ENCODE data around the gene SLC30A7. TPM values are rescaled to one million over a fixed set of nuclear protein-coding genes. Genes with fewer than 3 reads are reported as not detected.

The SLC30A7 gene
- total RNA-seq, 2 donors from 2014 or later = 10.5 to 13.5 TPM

DNA sequence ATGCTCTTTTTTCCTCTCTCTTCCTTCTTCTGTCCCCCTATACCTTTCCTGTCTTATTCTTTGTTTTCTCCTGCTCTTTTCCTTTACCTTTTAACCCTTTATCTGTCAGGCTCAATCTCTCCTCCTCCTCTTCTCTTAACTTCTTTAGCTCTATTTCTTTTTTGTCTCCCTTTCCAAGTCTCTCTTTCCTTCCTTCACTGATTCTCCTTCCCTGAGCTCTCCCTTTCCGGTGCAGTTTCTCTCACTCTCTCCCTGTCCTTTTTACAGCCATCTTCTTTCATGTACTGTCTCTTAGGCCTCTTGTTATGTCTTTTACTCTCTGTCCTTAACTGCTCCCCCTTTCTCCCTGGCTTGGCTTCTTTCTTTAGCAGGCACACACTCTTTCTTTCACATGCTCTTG is 12.0 kb downstream of the SLC30A7 start:
- no peak overlapping the region for H3K4me3 ChIP-seq
- intact Hi-C loops (cut with DNase I) = no loop called here
- ATAC-seq (no peak), DNase-seq (no peak)
- no peaks in the 10 kb centered on the region for H3K9me3 ChIP-seq
- TF ChIP-seq POLR2A (IDR thresholded peaks at IDR 0.05) = no peak
- TF ChIP-seq, protein P1, sequence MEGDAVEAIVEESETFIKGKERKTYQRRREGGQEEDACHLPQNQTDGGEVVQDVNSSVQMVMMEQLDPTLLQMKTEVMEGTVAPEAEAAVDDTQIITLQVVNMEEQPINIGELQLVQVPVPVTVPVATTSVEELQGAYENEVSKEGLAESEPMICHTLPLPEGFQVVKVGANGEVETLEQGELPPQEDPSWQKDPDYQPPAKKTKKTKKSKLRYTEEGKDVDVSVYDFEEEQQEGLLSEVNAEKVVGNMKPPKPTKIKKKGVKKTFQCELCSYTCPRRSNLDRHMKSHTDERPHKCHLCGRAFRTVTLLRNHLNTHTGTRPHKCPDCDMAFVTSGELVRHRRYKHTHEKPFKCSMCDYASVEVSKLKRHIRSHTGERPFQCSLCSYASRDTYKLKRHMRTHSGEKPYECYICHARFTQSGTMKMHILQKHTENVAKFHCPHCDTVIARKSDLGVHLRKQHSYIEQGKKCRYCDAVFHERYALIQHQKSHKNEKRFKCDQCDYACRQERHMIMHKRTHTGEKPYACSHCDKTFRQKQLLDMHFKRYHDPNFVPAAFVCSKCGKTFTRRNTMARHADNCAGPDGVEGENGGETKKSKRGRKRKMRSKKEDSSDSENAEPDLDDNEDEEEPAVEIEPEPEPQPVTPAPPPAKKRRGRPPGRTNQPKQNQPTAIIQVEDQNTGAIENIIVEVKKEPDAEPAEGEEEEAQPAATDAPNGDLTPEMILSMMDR (IDR thresholded peaks at IDR 0.05) = no peak
- no peaks in the 10 kb centered on the region for H3K4me1 ChIP-seq
- H3K27ac ChIP-seq = no peak overlapping the region
- WGBS, 2 donors = 96 to 100% methylated on average over 1 of the region's 1 CpG
- no peaks in the 10 kb centered on the region for H3K27me3 ChIP-seq
- peaks cover 0 to 22% of the 10 kb centered on the region in 2 donors for H3K36me3 ChIP-seq (replicated peaks in 1 of 2; ENCODE audit: insufficient read depth in 1 of 2, low read depth in 2 of 2)

DNA sequence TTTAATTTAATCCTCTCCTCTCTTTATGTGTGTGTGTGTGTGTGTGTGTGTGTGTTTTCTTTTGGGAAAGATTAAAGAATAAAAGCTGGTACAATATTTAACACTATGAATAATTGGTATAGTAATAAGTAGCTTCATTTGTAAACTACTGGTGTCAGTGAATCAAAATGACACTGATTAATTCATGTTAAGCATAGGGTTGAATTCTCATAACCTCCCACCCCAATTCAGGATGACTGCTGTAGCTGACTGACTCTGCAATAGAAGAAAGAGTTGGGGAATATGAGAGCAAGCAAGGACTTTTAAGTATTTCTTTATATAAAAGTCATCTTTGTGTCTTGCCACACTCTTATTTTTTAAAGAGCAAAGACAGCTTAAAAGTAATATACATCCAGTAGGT is 13.1 kb downstream of the SLC30A7 start:
- Histone ChIP-seq H3K4me3 (no peak overlapping the region), H3K27me3 (no peaks in the 10 kb centered on the region), H3K27ac (no peak overlapping the region), H3K9me3 (no peaks in the 10 kb centered on the region), H3K4me1 (no peaks in the 10 kb centered on the region), H3K36me3 (replicated peaks in 1 of 2; ENCODE audit: insufficient read depth in 1 of 2, low read depth in 2 of 2) (peaks cover 0 to 27% of the 10 kb centered on the region in 2 donors)
- intact Hi-C loops (cut with DNase I) = no loop called here
- ATAC-seq (no peak), DNase-seq (no peak)
- no peak for TF ChIP-seq POLR2A (IDR thresholded peaks at IDR 0.05)
- TF ChIP-seq, protein P1 (IDR thresholded peaks at IDR 0.05) = no peak

DNA sequence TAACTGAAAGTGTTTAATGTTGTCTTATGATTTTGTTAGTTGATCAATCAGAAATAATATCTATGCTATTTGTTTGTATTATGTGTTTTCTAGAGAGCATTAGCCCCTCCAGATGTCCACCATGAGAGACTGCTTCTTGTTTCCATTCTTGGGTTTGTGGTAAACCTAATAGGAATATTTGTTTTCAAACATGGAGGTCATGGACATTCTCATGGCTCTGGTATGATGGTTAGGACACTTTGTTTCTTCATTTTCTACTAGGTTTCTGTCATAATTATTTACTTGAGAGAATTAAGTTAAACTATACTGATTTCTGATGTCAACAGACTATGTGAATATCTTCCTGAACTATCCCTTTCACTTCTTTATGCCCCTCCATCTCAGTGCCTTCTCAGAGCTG is 16.1 kb downstream of the SLC30A7 start:
- H3K36me3 ChIP-seq (replicated peaks in 1 of 2; ENCODE audit: insufficient read depth in 1 of 2, low read depth in 2 of 2) = peaks cover 0 to 32% of the 10 kb centered on the region in 2 donors
- ATAC-seq = no peak
- H3K27me3 ChIP-seq = no peaks in the 10 kb centered on the region
- intact Hi-C loops (cut with DNase I) = no loop called here
- no peak overlapping the region for H3K27ac ChIP-seq
- no peaks in the 10 kb centered on the region for H3K4me1 ChIP-seq
- H3K9me3 ChIP-seq = no peaks in the 10 kb centered on the region
- no peak for DNase-seq
- TF ChIP-seq POLR2A (IDR thresholded peaks at IDR 0.05) = no peak
- TF ChIP-seq, protein P1 (IDR thresholded peaks at IDR 0.05) = no peak
- no peak overlapping the region for H3K4me3 ChIP-seq

DNA sequence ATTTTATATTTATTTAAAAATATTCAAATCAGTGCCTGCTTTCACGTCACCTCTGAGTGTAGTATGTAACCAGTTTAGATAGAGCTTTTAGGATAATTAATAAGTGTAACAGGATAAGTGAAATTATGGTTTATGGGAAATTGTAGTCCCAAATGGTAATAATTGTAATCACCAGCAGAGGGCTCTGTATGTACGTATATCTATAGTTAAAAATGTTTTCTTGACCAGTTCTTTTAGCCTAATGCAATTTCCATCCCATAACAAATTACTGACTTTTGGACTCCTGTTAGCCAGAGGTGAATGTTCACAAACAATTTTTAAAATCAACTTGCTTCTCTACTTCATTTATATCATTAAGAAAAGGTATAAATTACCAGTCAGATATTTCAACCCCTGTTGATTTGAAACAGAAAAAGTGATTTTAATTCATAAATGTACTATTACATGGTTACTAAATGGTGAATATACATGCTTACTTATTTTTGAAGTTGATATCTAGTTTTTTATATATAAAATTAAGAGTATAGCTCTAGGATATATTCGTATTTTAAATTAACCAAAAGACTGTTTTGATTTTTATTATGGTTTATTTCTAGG is 25.3 kb downstream of the SLC30A7 start:
- Histone ChIP-seq H3K27me3 (no peaks in the 10 kb centered on the region), H3K9me3 (peaks cover 0 to 3% (median 0%) of the 10 kb centered on the region in 3 donors), H3K36me3 (replicated peaks in 1 of 2; ENCODE audit: insufficient read depth in 1 of 2, low read depth in 2 of 2) (no peaks in the 10 kb centered on the region), H3K27ac (no peak overlapping the region), H3K4me3 (no peak overlapping the region), H3K4me1 (no peaks in the 10 kb centered on the region)
- TF ChIP-seq, protein P1 (IDR thresholded peaks at IDR 0.05) = peak; percentile 26 to 70 (median 64)
- no peak for TF ChIP-seq POLR2A (IDR thresholded peaks at IDR 0.05)
- intact Hi-C loops (cut with DNase I) = loop anchor here (10.0 kb wide), 1 partner anchor 364 kb away; no protein-coding TSS in a partner anchor
- ATAC-seq (no peak), DNase-seq (no peak)
- WGBS, 2 donors = 42 to 43% methylated on average over 3 of the region's 3 CpGs

DNA sequence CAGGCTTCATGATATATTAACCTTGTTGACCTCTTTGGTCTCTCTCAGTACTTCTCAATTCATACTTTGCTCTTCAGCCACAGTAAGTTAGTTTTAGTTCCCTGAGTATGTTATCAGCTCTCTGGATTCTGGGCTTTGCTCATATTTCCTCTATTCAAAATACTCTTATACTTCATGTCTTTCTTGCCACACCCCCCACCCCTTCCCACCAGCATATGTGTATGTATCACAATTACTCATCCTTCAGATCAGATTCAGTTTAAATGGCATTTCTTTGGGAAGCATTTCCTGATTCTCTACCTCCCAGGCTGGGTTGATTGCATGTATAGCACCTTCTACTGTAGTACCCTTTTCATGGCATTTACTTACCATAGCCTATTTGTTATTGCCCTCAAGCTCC is 28.3 kb downstream of the SLC30A7 start:
- TF ChIP-seq, protein P1 (IDR thresholded peaks at IDR 0.05) = no peak
- TF ChIP-seq POLR2A (IDR thresholded peaks at IDR 0.05) = no peak
- H3K27ac ChIP-seq = no peak overlapping the region
- H3K27me3 ChIP-seq = no peaks in the 10 kb centered on the region
- H3K4me3 ChIP-seq = no peak overlapping the region
- DNase-seq (no peak), ATAC-seq (no peak)
- intact Hi-C loops (cut with DNase I) = loop anchor here (10.0 kb wide), 1 partner anchor 361 kb away; no protein-coding TSS in a partner anchor
- no peaks in the 10 kb centered on the region for H3K4me1 ChIP-seq
- no peaks in the 10 kb centered on the region for H3K36me3 ChIP-seq (replicated peaks in 1 of 2; ENCODE audit: insufficient read depth in 1 of 2, low read depth in 2 of 2)
- peaks cover 0 to 3% (median 0%) of the 10 kb centered on the region in 3 donors for H3K9me3 ChIP-seq
